PC-9 (cell line): ENCODE measurements around the gene PIGM. TPM values are rescaled to one million over a fixed set of nuclear protein-coding genes. Genes with fewer than 3 reads are reported as not detected.
"Not testable (repeated sequence)": the region's sequence is repeated elsewhere in the genome, so short reads cannot be mapped to it uniquely, and the experiment has no call there.

Experiments used
- BruUV-seq: library from RNA; stranded (reverse); fragments of 400-500 nt; replicated peaks from 2 replicates; lab custom pipeline; 2021; lab: Mats Ljungman, UMichigan
- CTCF ChIA-PET: fragments of 300-600 bp; sonication (Branson Sonifier 250); formaldehyde crosslinking; loops from one replicate; lab custom pipeline; 2022; ENCODE audit warnings: antibody characterized with exemption; lab: Charles Lee
- POLR2A ChIA-PET: fragments of 300-600 bp; sonication (Branson Sonifier 250); formaldehyde crosslinking; loops from one replicate; lab custom pipeline; 2022; ENCODE audit warnings: antibody characterized with exemption; ENCODE audit not compliant: unreplicated experiment; lab: Charles Lee
- DNase-seq, 2 experiments: peaks; one replicate each; pipeline versions ENCODE4 v3.0.0 to v3.0.0-alpha.2; 2015 to 2022; ENCODE audit warnings: mixed read lengths in 1 of 2
- H2AFZ ChIP-seq: fragments of 200-600 bp; sonication (generic); 2 replicates; pipeline ENCODE4 v1.8.1; 2017; ENCODE audit warnings: antibody characterized with exemption
- H3F3A ChIP-seq: fragments of 200-600 bp; sonication (generic); 2 replicates; pipeline ENCODE4 v1.8.1; 2017; ENCODE audit warnings: antibody characterized with exemption, mild to moderate bottlenecking, low read depth; ENCODE audit not compliant: insufficient read depth
- H3K27ac ChIP-seq: fragments of 200-600 bp; sonication (generic); 2 replicates; pipeline ENCODE4 v1.6.1; 2016; ENCODE audit warnings: mixed run types
- H3K27me3 ChIP-seq: fragments of 200-600 bp; sonication (generic); 2 replicates; pipeline ENCODE4 v1.6.1; 2016; ENCODE audit warnings: low read depth, mixed run types; ENCODE audit not compliant: insufficient read depth
- H3K36me3 ChIP-seq: fragments of 200-600 bp; sonication (generic); 2 replicates; pipeline ENCODE4 v1.6.1; 2016; ENCODE audit warnings: low read depth, mixed run types
- H3K4me1 ChIP-seq: fragments of 200-600 bp; sonication (generic); replicated peaks from 2 replicates; pipeline ENCODE4 v1.6.1; 2016; ENCODE audit warnings: mixed run types; ENCODE audit not compliant: insufficient read depth
- H3K4me2 ChIP-seq: fragments of 200-600 bp; sonication (generic); 2 replicates; pipeline ENCODE4 v1.6.1; 2017; ENCODE audit warnings: mixed run types
- H3K4me3 ChIP-seq: fragments of 200-600 bp; sonication (generic); 2 replicates; pipeline ENCODE4 v1.6.1; 2016; ENCODE audit warnings: mixed run types
- H3K79me2 ChIP-seq: fragments of 200-600 bp; sonication (generic); 2 replicates; pipeline ENCODE4 v1.6.1; 2017; ENCODE audit warnings: low read depth, mixed run types
- H3K9me2 ChIP-seq: fragments of 200-600 bp; sonication (generic); 2 replicates; pipeline ENCODE4 v1.8.1; 2017; ENCODE audit warnings: mild to moderate bottlenecking; ENCODE audit not compliant: insufficient read depth
- H3K9me3 ChIP-seq: fragments of 200-600 bp; sonication (generic); 2 replicates; pipeline ENCODE4 v1.8.1; 2016; ENCODE audit warnings: low read depth; ENCODE audit not compliant: insufficient read depth
- H4K20me1 ChIP-seq: fragments of 200-600 bp; sonication (generic); 2 replicates; pipeline ENCODE4 v1.8.1; 2017; ENCODE audit not compliant: insufficient read depth
- CTCF ChIP-seq: fragments of 200-600 bp; sonication (generic); conservative IDR thresholded peaks from 2 replicates; pipeline ENCODE4 v1.6.1; 2017; ENCODE audit warnings: mixed run types, antibody characterized with exemption, mild to moderate bottlenecking, moderate library complexity
- EZH2 ChIP-seq: fragments of 200-600 bp; sonication (generic); IDR thresholded peaks from 2 replicates; pipeline ENCODE4 v1.8.0; 2017; ENCODE audit warnings: antibody characterized with exemption, low read depth
- intact Hi-C: fragments of 100-400 bp; cut with micrococcal nuclease; formaldehyde crosslinking; loops from one replicate; pipeline ENCODE4 v1.10.0; 2022; ENCODE audit not compliant: unreplicated experiment
- total RNA-seq: library from RNA; stranded (reverse); gene quantifications from 2 replicates; pipeline ENCODE4 v1.2.3, GENCODE V29; 2021

The PIGM gene
- total RNA-seq, 1 experiment from 2014 or later: 4.0 TPM

GRCh38 chr1:160050619-160051018, 18.8 kb upstream of the PIGM start:
- H3K36me3 ChIP-seq: no peaks in the 10 kb centered on the region
- no peaks in the 10 kb centered on the region for H3K9me2 ChIP-seq
- BruUV-seq: no TSS peak
- DNase-seq: no peak
- ChIA-PET CTCF (no interaction called here), POLR2A (no interaction called here)
- intact Hi-C loops: no loop called here
- no peaks in the 10 kb centered on the region for H3K4me1 ChIP-seq
- H3K27ac ChIP-seq: no peak overlapping the region
- H2AFZ ChIP-seq: no peak overlapping the region
- no peak overlapping the region for H3K4me2 ChIP-seq
- H4K20me1 ChIP-seq: no peaks in the 10 kb centered on the region
- TF ChIP-seq CTCF (no peak), EZH2 (no peak)
- no peaks in the 10 kb centered on the region for H3F3A ChIP-seq
- peaks cover 81% of the 10 kb centered on the region for H3K27me3 ChIP-seq
- no peak overlapping the region for H3K4me3 ChIP-seq
- H3K9me3 ChIP-seq: no peaks in the 10 kb centered on the region
- no peaks in the 10 kb centered on the region for H3K79me2 ChIP-seq

GRCh38 chr1:160050182-160050581, 18.4 kb upstream of the PIGM start:
- H3K27ac ChIP-seq, intact Hi-C loops, H3K4me2 ChIP-seq, H2AFZ ChIP-seq, POLR2A ChIA-PET, H3F3A ChIP-seq, H3K9me3 ChIP-seq, H3K36me3 ChIP-seq, BruUV-seq, H3K9me2 ChIP-seq, DNase-seq, H3K4me3 ChIP-seq, H3K4me1 ChIP-seq, H3K79me2 ChIP-seq, H4K20me1 ChIP-seq: not testable (repeated sequence)
- H3K27me3 ChIP-seq: peaks cover 79% of the 10 kb centered on the region
- CTCF ChIA-PET: interaction anchor here (0.6 kb wide), 1 partner anchor 30 kb away, joined by 3 read pairs; no protein-coding TSS in a partner anchor

- H3F3A ChIP-seq: peaks cover 1% of the 10 kb centered on the region; the same call in 1 of the 2 replicates
- DNase-seq: no peak
- H4K20me1 ChIP-seq: no peaks in the 10 kb centered on the region
- no peak overlapping the region for H3K4me3 ChIP-seq
- H3K9me3 ChIP-seq: no peaks in the 10 kb centered on the region
- TF ChIP-seq EZH2 (no peak), CTCF (no peak)
- H3K4me2 ChIP-seq: no peak overlapping the region
- H3K79me2 ChIP-seq: no peaks in the 10 kb centered on the region
- intact Hi-C loops: no loop called here
- no peaks in the 10 kb centered on the region for H3K36me3 ChIP-seq
- no peaks in the 10 kb centered on the region for H3K9me2 ChIP-seq
- POLR2A ChIA-PET: no interaction called here
- CTCF ChIA-PET: no interaction called here
- peaks cover 74% of the 10 kb centered on the region for H3K27me3 ChIP-seq
- H3K27ac ChIP-seq: no peak overlapping the region
- H3K4me1 ChIP-seq: no peaks in the 10 kb centered on the region
- no TSS peak for BruUV-seq
- H2AFZ ChIP-seq: no peak overlapping the region
These were observed 17.3 kb upstream of the PIGM start for GRCh38 chr1:160049101-160049500.

- TF ChIP-seq CTCF (no peak), EZH2 (no peak)
- H2AFZ ChIP-seq: no peak overlapping the region
- H3F3A ChIP-seq: peaks cover 9% of the 10 kb centered on the region; the same call in 1 of the 2 replicates
- H3K27ac ChIP-seq: no peak overlapping the region
- DNase-seq: no peak
- H3K4me1 ChIP-seq: peaks cover 4% of the 10 kb centered on the region
- no peaks in the 10 kb centered on the region for H4K20me1 ChIP-seq
- H3K79me2 ChIP-seq: no peaks in the 10 kb centered on the region
- H3K9me2 ChIP-seq: no peaks in the 10 kb centered on the region
- H3K9me3 ChIP-seq: no peaks in the 10 kb centered on the region
- no peak overlapping the region for H3K4me3 ChIP-seq
- intact Hi-C loops: no loop called here
- POLR2A ChIA-PET: no interaction called here
- no peaks in the 10 kb centered on the region for H3K36me3 ChIP-seq
- no TSS peak for BruUV-seq
- CTCF ChIA-PET: no interaction called here
- peaks cover 66% of the 10 kb centered on the region for H3K27me3 ChIP-seq
- no peak overlapping the region for H3K4me2 ChIP-seq
These were observed 16.5 kb upstream of the PIGM start for GRCh38 chr1:160048335-160048734.
